ENCODE results near the gene FBXO21. TPM values are rescaled to one million over a fixed set of nuclear protein-coding genes. Genes with fewer than 3 reads are reported as not detected.

The FBXO21 gene
- total RNA-seq, 2 experiments from 2014 or later: 34.4 to 60.8 TPM

- Histone ChIP-seq H3K9me2 (ENCODE audit: insufficient read depth, low read length) (no peaks in the 10 kb centered on the region), H3K4me1 (ENCODE audit: insufficient read depth, low read length, poor library complexity, severe bottlenecking) (peaks cover 6% of the 10 kb centered on the region), H3K9me3 (ENCODE audit: low read length) (no peaks in the 10 kb centered on the region), H3K79me2 (ENCODE audit: insufficient read depth, low read depth, low read length) (no peaks in the 10 kb centered on the region), H3K36me3 (ENCODE audit: insufficient read depth, low read length) (no peaks in the 10 kb centered on the region), H3K4me3 (ENCODE audit: low read depth, low read length, poor library complexity, severe bottlenecking) (no peak overlapping the region), H3K27ac (ENCODE audit: low read depth, low read length, poor library complexity, severe bottlenecking) (no peak overlapping the region), H3K4me2 (ENCODE audit: low read length) (0 out of 2 replicates have a peak overlapping the region, but pooled peaks have one; percentile 11), H4K20me1 (ENCODE audit: insufficient read depth, low read length) (no peaks in the 10 kb centered on the region), H2AFZ (ENCODE audit: low read length) (peak overlapping the region; percentile 48; the same call in 1 of the 2 replicates)
- BruUV-seq (replicated peaks): no TSS peak
- no peak for DNase-seq (ENCODE audit: low spot score)
- intact Hi-C loops (cut with micrococcal nuclease; ENCODE audit: unreplicated experiment): no loop called here
- ChIA-PET CTCF (ENCODE audit: unreplicated experiment) (interaction anchor here (0.6 kb wide), 1 partner anchor 1002 kb away, joined by 3 read pairs; no protein-coding TSS in a partner anchor), POLR2A (no interaction called here)
- no peak for TF ChIP-seq EZH2phosphoT487 (IDR thresholded peaks at IDR 0.05; ENCODE audit: borderline replicate concordance, low read depth, low read length)
Observed at GRCh38 chr12:117134059-117134458, 56.2 kb downstream of the FBXO21 start.

DNA sequence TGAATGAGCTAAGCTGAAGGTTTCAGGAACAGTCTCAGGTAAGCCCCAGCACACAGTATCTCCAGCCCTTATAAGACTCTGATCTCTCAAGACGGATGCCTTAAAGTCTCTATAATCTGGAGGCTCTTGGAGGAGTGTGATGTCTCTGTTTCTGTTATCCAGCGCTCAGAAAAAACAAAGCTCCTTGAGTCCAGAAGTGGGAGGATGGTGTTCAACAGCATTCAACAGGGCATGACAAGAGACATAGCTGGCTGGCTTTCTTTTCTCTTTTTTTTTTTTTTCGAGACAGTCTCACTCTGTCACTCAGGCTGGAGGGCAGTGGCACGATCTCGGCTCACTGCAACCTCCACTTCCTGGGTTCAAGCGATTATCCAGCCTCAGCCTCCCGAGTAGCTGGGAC lies 59.5 kb downstream of the FBXO21 start:
- no peaks in the 10 kb centered on the region for H4K20me1 ChIP-seq (ENCODE audit: insufficient read depth, low read length)
- peaks cover 6% of the 10 kb centered on the region for H3K4me1 ChIP-seq (ENCODE audit: insufficient read depth, low read length, poor library complexity, severe bottlenecking)
- no peak overlapping the region for H3K4me3 ChIP-seq (ENCODE audit: low read depth, low read length, poor library complexity, severe bottlenecking)
- H3K9me2 ChIP-seq (ENCODE audit: insufficient read depth, low read length): no peaks in the 10 kb centered on the region
- intact Hi-C loops (cut with micrococcal nuclease; ENCODE audit: unreplicated experiment): no loop called here
- H3K79me2 ChIP-seq (ENCODE audit: insufficient read depth, low read depth, low read length): no peaks in the 10 kb centered on the region
- CTCF ChIA-PET (ENCODE audit: unreplicated experiment): no interaction called here
- no peak overlapping the region for H2AFZ ChIP-seq (ENCODE audit: low read length)
- no TSS peak for BruUV-seq (replicated peaks)
- no peak for DNase-seq (ENCODE audit: low spot score)
- no peak overlapping the region for H3K27ac ChIP-seq (ENCODE audit: low read depth, low read length, poor library complexity, severe bottlenecking)
- H3K4me2 ChIP-seq (ENCODE audit: low read length): no peak overlapping the region
- TF ChIP-seq EZH2phosphoT487 (IDR thresholded peaks at IDR 0.05; ENCODE audit: borderline replicate concordance, low read depth, low read length): no peak
- TF ChIP-seq CTCF (conservative IDR thresholded peaks at IDR 0.05; ENCODE audit: low read length): no peak
- H3K9me3 ChIP-seq (ENCODE audit: low read length): peaks cover 8% of the 10 kb centered on the region; the same call in 1 of the 2 replicates
- H3K36me3 ChIP-seq (ENCODE audit: insufficient read depth, low read length): no peaks in the 10 kb centered on the region
- POLR2A ChIA-PET: interaction anchor here (0.5 to 0.6 kb wide), 2 partner anchors 16 to 81 kb away, joined by 4 to 6 read pairs; no protein-coding TSS in a partner anchor

- POLR2A ChIA-PET: interaction anchor here (1.1 kb wide), 1 partner anchor 20 kb away, joined by 3 read pairs; no protein-coding TSS in a partner anchor
- peaks cover 6% of the 10 kb centered on the region for H3K4me1 ChIP-seq (ENCODE audit: insufficient read depth, low read length, poor library complexity, severe bottlenecking)
- intact Hi-C loops (cut with micrococcal nuclease; ENCODE audit: unreplicated experiment): no loop called here
- peaks cover 8% of the 10 kb centered on the region; the same call in 1 of the 2 replicates for H3K9me3 ChIP-seq (ENCODE audit: low read length)
- H3K27ac ChIP-seq (ENCODE audit: low read depth, low read length, poor library complexity, severe bottlenecking): no peak overlapping the region
- no peak for TF ChIP-seq CTCF (conservative IDR thresholded peaks at IDR 0.05; ENCODE audit: low read length)
- no peak for TF ChIP-seq EZH2phosphoT487 (IDR thresholded peaks at IDR 0.05; ENCODE audit: borderline replicate concordance, low read depth, low read length)
- no peaks in the 10 kb centered on the region for H3K9me2 ChIP-seq (ENCODE audit: insufficient read depth, low read length)
- H3K4me2 ChIP-seq (ENCODE audit: low read length): no peak overlapping the region
- DNase-seq (ENCODE audit: low spot score): no peak
- no peaks in the 10 kb centered on the region for H3K79me2 ChIP-seq (ENCODE audit: insufficient read depth, low read depth, low read length)
- no peaks in the 10 kb centered on the region for H3K36me3 ChIP-seq (ENCODE audit: insufficient read depth, low read length)
- CTCF ChIA-PET (ENCODE audit: unreplicated experiment): no interaction called here
- no peak overlapping the region for H2AFZ ChIP-seq (ENCODE audit: low read length)
- no TSS peak for BruUV-seq (replicated peaks)
- no peaks in the 10 kb centered on the region for H4K20me1 ChIP-seq (ENCODE audit: insufficient read depth, low read length)
- no peak overlapping the region for H3K4me3 ChIP-seq (ENCODE audit: low read depth, low read length, poor library complexity, severe bottlenecking)
Observed at GRCh38 chr12:117129391-117129790, 60.9 kb downstream of the FBXO21 start.

All from OCI-LY7 (cell line).